ENCODE measurements around the gene TLCD1. TPM values are rescaled to one million over a fixed set of nuclear protein-coding genes. Genes with fewer than 3 reads are reported as not detected.
A peak's percentile ranks its signal among the peaks of the same experiment; 100 is the strongest.

Gene TLCD1
- total and polyA plus RNA-seq, 2 of the 8 experiments (the other 6 are each of a cell fraction or from before 2014, with no cell fraction given), result 40.7 to 128 TPM

DNA sequence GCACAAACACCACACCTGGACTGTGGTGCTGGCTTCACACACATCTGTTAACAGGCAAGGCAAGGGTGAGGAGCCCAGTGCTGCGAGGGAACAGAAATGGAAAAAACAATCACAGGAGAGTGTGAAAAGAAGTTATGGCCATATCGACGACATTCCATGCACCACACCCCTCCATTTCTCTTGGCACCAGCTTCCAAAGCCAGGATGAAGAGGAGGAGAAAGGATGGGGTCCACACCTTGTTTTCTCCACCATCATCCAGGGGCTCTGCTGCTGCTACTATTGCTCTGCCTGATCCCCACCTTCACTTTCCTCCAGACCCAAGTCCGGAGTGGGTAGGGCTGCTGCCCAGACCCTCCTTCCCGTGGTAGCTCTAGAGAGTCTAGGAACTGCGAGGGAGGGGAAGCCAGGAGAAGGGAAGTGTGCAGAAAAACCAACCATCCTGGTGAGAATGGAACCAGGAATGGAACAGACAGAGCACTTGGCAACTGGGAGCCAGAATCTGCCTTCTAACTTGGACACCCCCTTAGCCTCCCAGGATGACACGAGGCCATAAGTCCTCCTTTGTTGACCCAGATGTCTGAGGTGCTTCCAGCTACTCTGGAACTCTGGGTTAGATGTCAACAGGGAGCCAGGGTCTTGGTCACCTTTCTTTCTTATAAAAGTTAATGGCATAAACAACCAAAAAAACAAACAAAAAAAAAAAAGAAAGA lies 13.2 kb downstream of the TLCD1 start:
- Histone ChIP-seq H4K5ac (ENCODE audit: insufficient read length, low read depth, low read length) (peak overlapping the region; percentile 44), H2BK15ac (ENCODE audit: low read length) (peak overlapping the region; percentile 99), H4K91ac (replicated peaks; ENCODE audit: insufficient read length, low read length) (peak overlapping the region; percentile 45), H3K56ac (replicated peaks; ENCODE audit: insufficient read length, low read depth, low read length) (no peak overlapping the region), H3K79me2 (ENCODE audit: control insufficient read depth in 1 of 2, insufficient read depth in 2 of 2, low read length in 2 of 2) (peaks cover 3 to 34% of the 10 kb centered on the region in 2 experiments; a peak in 3 of 4 replicates), H2BK12ac (ENCODE audit: low read depth, low read length) (peak overlapping the region; percentile 96), H3K9ac (replicated peaks in 1 of 4; ENCODE audit: extremely low read depth in 1 of 4, low read depth in 3 of 4, low read length in 3 of 4) (peak overlapping the region; percentile 22 to 79 (median 56)), H3K79me1 (ENCODE audit: low read depth, low read length) (peaks cover 16% of the 10 kb centered on the region), H2AK5ac (ENCODE audit: low read depth, low read length) (peak overlapping the region; percentile 54), H3K4ac (replicated peaks; ENCODE audit: insufficient read length, low read depth, low read length) (peak overlapping the region; percentile 27), H4K20me1 (replicated peaks in 1 of 2; ENCODE audit: control insufficient read depth in 1 of 2, insufficient read depth in 2 of 2, low read length in 2 of 2) (peaks cover 0 to 11% of the 10 kb centered on the region in 2 experiments), H2BK5ac (ENCODE audit: low read depth, low read length) (peak overlapping the region; percentile 94), H3K36me3 (ENCODE audit: control insufficient read depth in 2 of 4, insufficient read depth in 4 of 4, low read length in 3 of 4) (peaks cover 8 to 20% (median 15%) of the 10 kb centered on the region in 4 experiments; a peak in 7 of 8 replicates), H3K4me2 (ENCODE audit: insufficient read depth in 1 of 2, low read depth in 2 of 2, low read length in 2 of 2) (peak overlapping the region; percentile 88 to 100), H2AFZ (ENCODE audit: low read length) (no peak overlapping the region), H3K9me3 (ENCODE audit: insufficient read depth in 2 of 2, low read depth in 1 of 2, low read length in 1 of 2) (no peaks in the 10 kb centered on the region), H3K4me3 (ENCODE audit: extremely low read depth in 1 of 4, insufficient read depth in 2 of 4, low read depth in 3 of 4, low read length in 4 of 4) (peak overlapping the region in 3 of 4 experiments; percentile 37 to 81 (median 59); a peak in 6 of 8 replicates), H3K4me1 (replicated peaks in 1 of 4; ENCODE audit: control insufficient read depth in 3 of 4, insufficient read depth in 4 of 4, low read length in 3 of 4) (peaks cover 4 to 15% (median 7%) of the 10 kb centered on the region in 4 experiments; a peak in 6 of 7 replicates), H4K8ac (ENCODE audit: extremely low read depth, insufficient read depth, low read length) (no peak overlapping the region), H2BK20ac (ENCODE audit: low read length) (no peak overlapping the region; the same call in 1 of the 2 replicates), H3K14ac (ENCODE audit: insufficient read length) (no peak overlapping the region), H2BK120ac (replicated peaks; ENCODE audit: low read depth, low read length) (peak overlapping the region; percentile 7), H3K23ac (ENCODE audit: insufficient read length) (no peak overlapping the region), H3K27ac (ENCODE audit: low read depth, low read length) (peak overlapping the region; percentile 70; the same call in 1 of the 2 replicates), H3K27me3 (replicated peaks in 1 of 4; ENCODE audit: control insufficient read depth in 3 of 4, extremely low read depth in 1 of 4, insufficient read depth in 3 of 4, low read length in 3 of 4) (no peaks in the 10 kb centered on the region), H3K18ac (ENCODE audit: extremely low read depth, low read length) (peak overlapping the region; percentile 44; the same call in 1 of the 2 replicates), H3K23me2 (ENCODE audit: low read depth, low read length) (peaks cover 16% of the 10 kb centered on the region)
- ChIA-PET CTCF (ENCODE audit: partially characterized antibody) (interaction anchor here (2.0 kb wide), 1 partner anchor 15 kb away, joined by 4 read pairs; no protein-coding TSS in a partner anchor), POLR2A (ENCODE audit: partially characterized antibody) (interaction anchor here (0.6 to 10.5 kb wide), 10 partner anchors 11 to 236 kb away, joined by 3 to 258 read pairs (median 22); partner anchors contain the start of genes BLTP2, NEK8, RPL23A and SDF2)
- 88% methylated on average over 7 of the region's 7 CpGs; no CpG with 5 or more reads in 1 of the 2 experiments for WGBS, 2 experiments (ENCODE audit: extremely low coverage in 1 of 2, insufficient coverage in 1 of 2, insufficient read length in 1 of 2, insufficient replicate concordance in 2 of 2, low coverage in 1 of 2, low lambda C conversion rate in 2 of 2, missing lambda C conversion rate in 1 of 2)
- no peak for FAIRE-seq
- no peak for DNase-seq (ENCODE audit: low read depth in 1 of 2, low spot score in 2 of 2)
- TF ChIP-seq SAP30 (IDR thresholded peaks at IDR 0.05; ENCODE audit: insufficient read depth, insufficient replicate concordance, low read length), result no peak
- TF ChIP-seq SIN3A (conservative IDR thresholded peaks at IDR 0.05 in 1 of 2, IDR thresholded peaks at IDR 0.05 in 1 of 2; ENCODE audit: low read depth in 1 of 2, low read length in 2 of 2), result no peak
- TF ChIP-seq SP1 (IDR thresholded peaks at IDR 0.05; ENCODE audit: low read depth, low read length), result no peak
- no peak for TF ChIP-seq SRF (IDR thresholded peaks at IDR 0.05; ENCODE audit: low read depth, low read length)
- no peak for TF ChIP-seq HDAC2 (IDR thresholded peaks at IDR 0.05; ENCODE audit: borderline replicate concordance in 1 of 2, low read depth in 2 of 2, low read length in 2 of 2)
- no peak for TF ChIP-seq SIX5 (IDR thresholded peaks at IDR 0.05; ENCODE audit: low read depth, low read length)
- no peak for TF ChIP-seq KDM1A (IDR thresholded peaks at IDR 0.05; ENCODE audit: borderline replicate concordance, low read length)
- TF ChIP-seq PHF8 (conservative IDR thresholded peaks at IDR 0.05; ENCODE audit: low read depth, low read length), result no peak
- no peak for TF ChIP-seq RFX5 (IDR thresholded peaks at IDR 0.05; ENCODE audit: borderline replicate concordance, low read depth, low read length)
- no peak for TF ChIP-seq CREB1 (IDR thresholded peaks at IDR 0.05)
- no peak for TF ChIP-seq RNF2 (IDR thresholded peaks at IDR 0.05; ENCODE audit: borderline replicate concordance, low read depth, low read length, missing control alignments, poor library complexity, severe bottlenecking)
